Measurements from ENCODE around the gene SH3BP4.

DNA sequence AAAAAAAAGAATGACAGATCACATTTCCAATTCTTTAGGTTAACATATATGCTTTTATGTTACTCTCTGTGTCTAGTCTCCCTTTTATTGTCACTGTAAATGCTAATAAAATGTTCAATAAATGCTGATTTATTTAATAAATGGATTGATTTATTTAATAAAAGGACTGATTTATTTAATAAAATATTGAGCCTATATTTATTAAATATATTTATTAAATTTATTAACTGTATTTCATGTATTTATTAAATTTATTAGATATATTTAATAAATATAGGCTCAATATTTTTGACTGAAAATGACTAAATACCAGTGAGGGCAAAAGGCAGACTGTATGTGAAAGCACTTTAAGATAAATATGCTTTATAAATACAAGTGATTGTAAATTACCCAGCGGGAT lies 142.6 kb downstream of the SH3BP4 start:
- TF ChIP-seq, protein P1, sequence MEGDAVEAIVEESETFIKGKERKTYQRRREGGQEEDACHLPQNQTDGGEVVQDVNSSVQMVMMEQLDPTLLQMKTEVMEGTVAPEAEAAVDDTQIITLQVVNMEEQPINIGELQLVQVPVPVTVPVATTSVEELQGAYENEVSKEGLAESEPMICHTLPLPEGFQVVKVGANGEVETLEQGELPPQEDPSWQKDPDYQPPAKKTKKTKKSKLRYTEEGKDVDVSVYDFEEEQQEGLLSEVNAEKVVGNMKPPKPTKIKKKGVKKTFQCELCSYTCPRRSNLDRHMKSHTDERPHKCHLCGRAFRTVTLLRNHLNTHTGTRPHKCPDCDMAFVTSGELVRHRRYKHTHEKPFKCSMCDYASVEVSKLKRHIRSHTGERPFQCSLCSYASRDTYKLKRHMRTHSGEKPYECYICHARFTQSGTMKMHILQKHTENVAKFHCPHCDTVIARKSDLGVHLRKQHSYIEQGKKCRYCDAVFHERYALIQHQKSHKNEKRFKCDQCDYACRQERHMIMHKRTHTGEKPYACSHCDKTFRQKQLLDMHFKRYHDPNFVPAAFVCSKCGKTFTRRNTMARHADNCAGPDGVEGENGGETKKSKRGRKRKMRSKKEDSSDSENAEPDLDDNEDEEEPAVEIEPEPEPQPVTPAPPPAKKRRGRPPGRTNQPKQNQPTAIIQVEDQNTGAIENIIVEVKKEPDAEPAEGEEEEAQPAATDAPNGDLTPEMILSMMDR (IDR thresholded peaks at IDR 0.05) = no peak
- TF ChIP-seq POLR2A (IDR thresholded peaks at IDR 0.05) = no peak

Data from uterus (tissue), 2 donors.